HG02759 (cell line): ENCODE results near the gene PLAC1.

Experiments used
- ATAC-seq: cut with Tn5 transposase; IDR thresholded peaks from one replicate; pipeline ENCODE4 v1.9.1; 2021; ENCODE audit warnings: mild to moderate bottlenecking, moderate library complexity; ENCODE audit not compliant: unreplicated experiment

PLAC1 gene

DNA sequence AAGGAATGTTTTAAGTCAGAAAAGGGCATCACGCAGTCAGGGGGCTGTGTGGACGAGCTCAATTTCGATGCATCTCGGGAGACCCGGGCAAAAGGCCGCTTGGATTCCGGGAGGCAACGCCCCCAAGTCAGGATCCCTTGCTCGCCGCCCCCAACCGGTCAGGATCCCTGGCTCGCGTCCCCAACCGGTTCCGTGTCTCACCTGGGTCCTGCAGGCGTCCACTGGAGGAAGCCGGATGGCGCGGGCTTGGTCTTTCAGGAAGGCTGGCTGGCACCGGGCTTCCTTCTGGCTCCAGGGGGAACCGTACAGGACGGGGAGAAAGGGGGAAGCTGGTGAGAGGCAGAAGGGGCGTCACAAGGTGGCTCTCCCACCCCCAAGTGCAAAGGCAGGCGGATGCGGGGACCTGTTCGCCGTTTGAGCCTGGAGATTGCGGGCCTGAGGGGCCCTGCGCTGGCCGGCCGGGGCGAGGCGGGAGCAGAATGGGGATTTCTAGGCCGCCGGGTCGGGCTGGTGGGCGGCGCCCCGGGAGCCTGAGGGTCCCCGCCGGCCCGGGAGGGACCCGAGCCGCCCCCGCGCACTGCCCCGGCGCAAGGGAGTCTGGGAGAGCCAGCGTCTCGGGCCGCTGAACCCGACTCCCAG, 113.6 kb downstream of the PLAC1 start:
- no peak for ATAC-seq

DNA sequence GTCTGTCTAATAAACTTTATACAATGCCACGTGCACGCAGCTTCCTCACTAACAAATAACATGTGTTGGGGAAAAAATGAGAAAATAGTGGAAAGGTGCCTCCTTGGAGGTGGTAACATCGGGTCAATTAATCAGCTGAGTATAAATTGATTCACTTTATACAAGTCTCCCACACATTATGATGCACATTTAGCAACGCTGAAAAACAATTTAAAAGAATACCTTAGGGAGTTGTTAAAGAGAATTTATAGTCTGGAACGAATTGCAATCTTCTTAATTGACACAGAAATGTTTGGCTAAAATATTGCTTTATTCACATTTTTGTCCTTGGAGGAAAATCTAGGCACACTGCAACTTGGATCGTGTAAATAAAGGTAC, 114.1 kb downstream of the PLAC1 start:
- no peak for ATAC-seq

DNA sequence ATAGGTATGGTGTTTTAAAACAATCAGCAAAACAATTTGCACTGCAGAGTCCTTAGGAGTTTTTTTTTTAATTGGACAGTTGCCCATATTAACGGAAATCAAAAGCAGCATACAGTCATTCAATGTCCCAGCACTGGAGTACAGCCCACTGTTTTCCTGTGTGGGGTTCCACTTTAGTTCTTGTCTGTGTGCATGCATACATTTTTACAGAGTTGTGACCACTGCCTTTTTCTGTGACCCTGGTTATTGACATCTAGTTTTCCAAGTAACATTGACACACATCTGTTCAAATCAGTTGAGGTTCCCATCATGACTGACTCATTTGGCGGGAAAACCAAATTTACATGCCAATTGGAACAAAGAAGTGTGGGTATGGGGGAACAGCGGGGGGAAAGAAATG, 115.0 kb downstream of the PLAC1 start:
- ATAC-seq, result no peak

DNA sequence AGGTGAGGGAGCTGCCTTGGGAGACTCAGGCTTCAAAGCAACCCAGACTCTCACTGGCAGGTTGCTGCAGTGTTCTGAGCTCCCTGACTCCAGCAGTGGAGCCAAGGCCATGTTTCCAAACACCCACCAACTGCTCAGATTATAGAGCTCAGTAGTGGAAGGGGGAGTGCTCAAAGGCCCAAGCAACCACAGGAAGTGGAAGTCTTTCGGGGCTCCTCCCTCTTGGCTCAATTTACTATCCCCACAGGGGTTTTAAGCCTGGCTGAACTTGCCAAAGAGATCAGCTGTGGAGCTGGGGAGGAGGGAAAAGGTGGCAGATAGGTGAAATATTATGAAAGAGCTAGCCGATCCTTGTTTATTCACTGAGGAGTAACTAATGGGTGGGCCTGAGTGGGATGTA, 115.8 kb downstream of the PLAC1 start:
- ATAC-seq, result no peak

DNA sequence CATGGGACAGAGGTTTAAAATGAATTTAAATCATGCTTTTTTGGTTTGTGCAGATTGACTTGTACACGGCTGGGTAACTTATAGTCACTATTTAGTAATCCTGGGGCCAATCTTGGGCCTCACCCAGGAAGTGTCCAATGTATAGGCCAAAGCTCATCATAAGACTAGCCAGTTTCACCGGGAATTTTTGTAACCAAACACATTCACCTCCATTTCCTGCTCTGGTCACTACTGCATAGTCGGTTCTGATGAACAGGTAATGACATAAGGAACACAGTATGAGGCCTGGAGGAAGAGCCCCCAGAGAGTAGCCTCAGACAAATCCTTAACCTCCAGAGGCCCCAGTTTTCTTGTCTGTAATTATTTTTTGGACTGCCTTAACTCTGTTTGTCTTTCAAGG, 116.4 kb downstream of the PLAC1 start:
- no peak for ATAC-seq

DNA sequence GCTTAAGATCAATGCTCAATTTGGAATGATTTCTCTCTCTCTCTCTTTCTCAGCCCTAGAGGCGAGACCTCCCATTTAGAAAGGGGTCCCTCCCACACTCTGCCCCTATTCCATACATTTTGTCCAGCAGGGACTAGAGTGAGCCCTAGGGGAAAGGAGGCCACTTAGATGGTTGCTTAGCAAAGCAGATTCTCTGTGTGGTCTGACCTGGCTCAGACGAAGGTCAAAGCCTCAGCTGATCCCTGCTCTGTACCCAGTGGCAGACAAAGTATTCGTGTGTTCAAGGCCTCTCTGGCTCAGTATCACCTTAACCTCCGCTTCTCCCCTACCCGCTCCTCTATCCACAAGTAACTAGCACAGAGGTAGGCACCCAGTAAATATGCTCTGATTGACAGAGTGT, 120.0 kb downstream of the PLAC1 start:
- no peak for ATAC-seq

DNA sequence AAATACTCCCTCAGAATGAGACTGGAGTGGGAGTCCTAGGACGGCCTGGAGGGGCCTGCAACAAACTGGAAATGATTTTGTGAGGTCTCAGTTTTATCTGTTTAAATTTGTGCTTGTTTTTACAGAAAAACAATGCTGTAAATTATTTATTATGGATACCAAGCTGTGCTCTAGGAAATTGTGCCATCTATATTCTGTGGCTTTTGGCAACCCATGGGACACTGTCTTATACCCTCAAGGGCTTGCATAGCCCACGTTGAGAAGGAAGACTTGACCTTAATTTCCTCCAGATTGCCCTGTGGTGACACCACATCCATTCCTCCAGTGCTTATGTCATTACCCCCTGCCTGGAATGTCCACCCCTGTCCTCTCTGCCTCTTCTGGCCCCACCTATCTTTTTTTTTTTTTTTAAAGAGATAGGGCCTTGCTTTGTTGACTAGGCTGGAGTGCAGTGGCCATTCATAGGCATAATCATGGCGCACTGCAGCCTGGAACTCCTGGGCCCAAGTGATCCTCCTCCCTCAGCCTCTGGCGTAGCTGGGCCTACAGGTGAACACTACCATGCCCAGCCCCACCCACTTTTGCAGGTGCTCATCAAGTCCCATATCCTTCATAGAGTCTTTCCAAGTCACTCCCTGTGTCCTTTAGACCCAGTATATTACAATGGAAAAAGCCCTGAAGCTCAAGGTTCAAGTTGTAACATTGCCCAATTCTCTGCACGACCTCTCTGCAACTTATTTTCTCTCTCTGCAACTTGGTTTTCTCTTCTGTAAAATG, 120.9 kb downstream of the PLAC1 start:
- no peak for ATAC-seq

DNA sequence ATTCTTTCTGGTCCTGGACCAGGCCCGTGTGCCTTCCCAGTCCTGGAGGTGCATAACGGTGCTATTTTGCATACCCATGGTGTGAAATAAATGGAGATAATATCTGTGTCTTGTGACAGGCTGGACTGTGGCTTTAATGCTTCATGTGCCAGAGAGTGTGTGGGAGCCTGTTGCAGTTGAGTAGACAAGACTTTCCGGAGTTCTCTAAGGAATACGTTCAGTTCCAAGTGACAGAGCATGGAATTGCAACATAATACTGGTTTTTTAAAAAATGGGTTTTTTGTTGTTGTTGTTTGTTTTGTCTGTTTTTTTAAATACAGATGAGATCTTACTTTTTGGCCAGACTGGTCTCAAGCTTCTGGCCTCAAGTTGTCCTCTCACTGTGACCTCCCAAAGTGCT, 124.3 kb downstream of the PLAC1 start:
- no peak for ATAC-seq

DNA sequence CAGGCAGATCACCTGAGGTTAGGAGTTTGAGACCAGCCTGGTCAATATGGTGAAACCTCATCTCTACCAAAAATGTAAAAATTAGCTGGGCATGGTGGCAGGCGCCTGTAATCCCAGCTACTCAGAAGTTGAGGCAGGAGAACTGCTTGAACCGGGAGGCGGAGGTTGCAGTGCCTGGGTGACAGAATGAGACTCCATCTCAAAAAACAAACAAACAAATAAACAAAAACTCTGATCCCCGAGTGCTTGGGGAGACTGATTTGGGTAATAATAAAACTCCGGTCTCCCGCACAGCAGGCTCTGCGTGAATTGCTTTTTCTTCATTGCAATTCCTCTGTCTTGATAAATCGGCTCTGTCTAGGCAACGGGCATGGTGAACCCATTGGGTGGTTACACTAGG, 124.9 kb downstream of the PLAC1 start:
- no peak for ATAC-seq

DNA sequence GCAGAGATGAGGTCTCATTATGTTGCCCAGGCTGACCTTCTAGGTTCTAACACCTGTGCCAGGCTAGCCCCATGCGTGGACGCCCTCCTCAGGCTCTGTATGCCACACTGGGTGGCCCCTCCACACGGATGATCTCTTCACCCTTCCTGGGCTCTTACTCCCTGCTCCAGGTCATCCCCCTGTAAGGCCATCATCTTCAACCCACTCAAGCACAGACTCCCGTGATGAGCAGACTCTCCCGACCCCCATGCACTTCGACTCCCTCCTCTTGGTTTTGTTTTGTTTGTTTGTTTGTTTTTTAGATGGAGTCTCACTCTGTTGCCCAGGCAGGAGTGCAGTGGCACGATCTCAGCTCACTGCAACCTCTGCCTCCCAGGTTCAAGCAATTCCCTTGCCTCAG, 127.4 kb downstream of the PLAC1 start:
- no peak for ATAC-seq

DNA sequence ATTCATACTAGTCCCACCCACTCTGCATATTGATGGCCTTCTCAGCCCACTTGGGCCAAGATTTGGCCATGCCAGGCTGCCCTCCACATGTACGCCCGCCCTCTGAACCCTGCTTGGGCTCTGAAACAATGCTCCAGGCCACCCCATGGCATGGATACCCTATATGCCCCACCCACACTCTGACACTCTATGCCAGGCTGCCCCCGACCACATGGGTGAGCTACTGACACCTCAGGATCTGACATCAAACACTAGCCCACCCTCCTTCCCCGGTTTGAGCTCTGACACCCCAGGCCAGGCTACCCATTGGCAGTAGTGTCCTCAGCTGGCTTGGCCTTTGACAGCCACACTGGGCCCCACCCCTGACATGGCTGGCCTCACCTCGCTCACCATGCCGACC, 128.8 kb downstream of the PLAC1 start:
- ATAC-seq, result no peak

DNA sequence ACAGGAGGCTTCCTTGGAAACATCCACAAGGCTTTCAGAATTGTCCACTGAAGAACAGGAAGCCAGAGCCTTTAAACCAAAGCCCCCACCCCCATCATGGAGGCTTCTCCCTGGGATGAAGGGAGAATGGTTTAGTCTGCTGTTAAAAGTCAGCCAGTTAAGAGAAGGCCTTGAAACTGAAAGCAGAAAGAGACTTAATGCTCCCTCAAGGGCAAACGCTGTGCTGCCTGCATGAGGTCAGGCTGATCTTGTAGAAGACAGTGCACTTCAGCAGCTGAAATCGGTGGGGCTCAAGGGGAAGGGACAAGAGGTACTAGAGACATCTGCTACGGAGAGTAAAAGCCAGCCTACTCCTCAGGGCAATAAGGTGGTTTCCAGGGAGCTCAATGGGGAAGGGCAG, 129.3 kb downstream of the PLAC1 start:
- ATAC-seq, result no peak

DNA sequence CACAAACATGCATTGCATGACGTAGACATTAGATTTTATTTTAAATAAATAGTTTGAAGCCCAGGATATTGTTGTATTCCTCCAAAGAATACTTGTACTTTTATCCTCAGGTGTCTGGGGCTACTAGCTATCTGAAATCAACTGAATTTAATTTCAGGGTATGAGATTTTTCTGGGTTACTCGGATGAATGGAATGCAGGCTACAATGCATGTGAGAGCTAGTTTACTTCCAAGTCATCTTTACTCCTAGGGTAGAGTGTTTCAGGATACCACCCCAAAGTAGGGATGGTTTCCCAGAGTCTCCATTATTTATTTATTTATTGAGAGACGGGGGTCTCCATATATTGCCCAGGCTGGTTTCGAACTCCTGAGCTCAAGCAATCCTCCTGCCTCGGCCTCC, 131.9 kb downstream of the PLAC1 start:
- no peak for ATAC-seq

DNA sequence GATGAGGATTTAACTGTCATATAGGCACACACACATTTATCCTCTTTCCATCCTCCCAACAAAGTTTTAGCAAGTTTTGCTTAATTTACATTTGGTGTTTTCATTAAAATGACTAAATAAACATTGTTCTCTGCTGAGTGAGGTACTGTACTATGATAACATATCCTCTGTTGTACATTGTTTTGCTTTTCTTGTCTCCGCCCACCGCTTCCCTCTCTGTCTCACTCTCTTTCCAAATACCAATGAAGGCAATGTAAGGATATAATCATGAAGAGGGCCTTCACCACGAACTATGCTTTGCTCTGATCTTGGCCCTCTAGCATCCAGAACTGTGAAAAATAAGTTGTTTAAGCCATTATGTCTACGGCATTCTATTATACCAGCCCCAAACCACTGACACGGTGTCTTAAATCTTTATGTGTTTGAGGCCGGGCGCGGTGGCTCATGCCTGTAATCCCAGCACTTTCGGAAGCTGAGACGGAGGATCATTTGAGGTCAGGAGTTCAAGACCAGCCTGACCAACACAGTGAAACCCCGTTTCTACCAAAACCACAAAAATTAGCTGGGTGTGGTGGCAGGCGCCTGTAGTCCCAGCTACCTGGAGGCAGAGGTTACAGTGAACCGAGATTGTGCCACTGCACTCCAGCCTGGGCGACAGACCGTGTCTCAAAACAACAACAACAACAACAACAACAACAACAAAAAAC, 133.0 kb downstream of the PLAC1 start:
- ATAC-seq, result no peak

DNA sequence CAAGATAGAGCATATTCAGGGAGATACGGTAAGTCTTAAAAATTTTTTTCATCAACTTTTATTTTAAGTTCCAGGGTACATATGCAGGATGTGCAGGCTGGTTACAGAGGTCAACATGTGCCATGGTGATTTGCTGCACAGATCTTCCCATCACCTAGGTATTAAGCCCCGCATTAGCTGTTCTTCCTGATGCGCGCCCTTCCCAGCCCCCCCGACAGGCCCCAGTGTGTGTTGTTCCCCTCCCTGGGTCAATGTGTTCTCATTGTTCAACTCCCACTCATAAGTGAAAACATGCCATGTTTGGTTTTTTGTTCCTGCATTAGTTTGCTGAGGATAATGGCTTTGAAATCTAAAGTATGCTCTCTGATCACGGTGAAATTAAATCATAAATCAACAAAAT, 134.1 kb downstream of the PLAC1 start:
- no peak for ATAC-seq

DNA sequence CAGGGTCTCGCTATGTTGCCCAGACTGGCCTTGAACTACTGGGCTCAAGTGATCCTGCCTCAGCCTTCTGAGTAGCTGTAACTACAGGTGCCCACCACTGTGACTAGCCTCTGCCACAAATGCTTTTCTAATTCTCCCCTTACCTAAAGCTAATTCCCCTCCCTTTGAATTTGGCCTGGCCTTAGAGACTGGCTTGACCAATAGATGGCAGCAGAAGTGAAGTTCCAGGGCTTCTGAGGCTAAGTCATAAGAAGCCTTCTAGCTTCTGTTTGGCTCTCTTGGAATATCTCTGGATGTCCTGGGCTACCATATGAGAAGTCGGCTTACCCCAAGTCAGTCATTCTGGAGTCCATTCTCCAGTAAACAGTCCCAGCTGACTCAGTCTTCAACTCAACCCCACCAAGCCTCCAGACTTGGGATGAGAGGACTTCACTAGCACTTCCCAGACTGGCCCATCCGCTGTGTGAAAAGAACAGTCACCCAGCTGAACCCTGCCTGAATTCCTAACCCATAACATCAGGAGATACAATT, 137.3 kb downstream of the PLAC1 start:
- ATAC-seq, result peak; percentile 47
